Parathyroid adenoma (tissue), 2 donors: Measurements from ENCODE around the gene GSC.

Experiments
- H2AFZ ChIP-seq: fragments of 300-600 bp; sonication (generic); one replicate; pipeline ENCODE4 v1.7.0; 2017; ENCODE audit warnings: antibody characterized with exemption, mild to moderate bottlenecking
- H3K27ac ChIP-seq: fragments of 300-600 bp; sonication (generic); one replicate; pipeline ENCODE4 v1.7.0; 2017
- H3K27me3 ChIP-seq: fragments of 300-600 bp; sonication (generic); one replicate; pipeline ENCODE4 v1.7.0; 2017; ENCODE audit warnings: low read length; ENCODE audit not compliant: control insufficient read depth, insufficient read depth
- H3K36me3 ChIP-seq: fragments of 300-600 bp; sonication (generic); one replicate; pipeline ENCODE4 v1.7.0; 2017; ENCODE audit warnings: low read length; ENCODE audit not compliant: control insufficient read depth, insufficient read depth
- H3K4me1 ChIP-seq: fragments of 300-600 bp; sonication (generic); one replicate; pipeline ENCODE4 v1.7.0; 2017; ENCODE audit warnings: control low read depth
- H3K4me2 ChIP-seq: fragments of 300-600 bp; sonication (generic); one replicate; pipeline ENCODE4 v1.7.0; 2017; ENCODE audit warnings: low read length
- H3K4me3 ChIP-seq: fragments of 300-600 bp; sonication (generic); one replicate; pipeline ENCODE4 v1.7.0; 2017; ENCODE audit warnings: low read depth, low read length
- H3K79me2 ChIP-seq: fragments of 300-600 bp; sonication (generic); one replicate; pipeline ENCODE4 v1.7.0; 2017; ENCODE audit warnings: control low read depth
- H3K9ac ChIP-seq: fragments of 300-600 bp; sonication (generic); one replicate; pipeline ENCODE4 v1.7.0; 2017; ENCODE audit warnings: mild to moderate bottlenecking
- H3K9me3 ChIP-seq: fragments of 300-600 bp; sonication (generic); one replicate; pipeline ENCODE4 v1.7.0; 2017; ENCODE audit warnings: low read length; ENCODE audit not compliant: control insufficient read depth
- CTCF ChIP-seq: fragments of 300-600 bp; sonication (generic); IDR thresholded peaks from one replicate; pipeline ENCODE4 v1.7.0; 2017; ENCODE audit warnings: antibody characterized with exemption, mild to moderate bottlenecking
- donor health status: primary hyperparathyroidism.

Gene GSC

GRCh38 chr14:94724993-94725392 lies 44.9 kb downstream of the GSC start:
- Histone ChIP-seq H3K4me1 (no peaks in the 10 kb centered on the region), H3K79me2 (no peaks in the 10 kb centered on the region), H3K4me3 (no peak overlapping the region), H3K9me3 (no peaks in the 10 kb centered on the region), H3K27me3 (no peaks in the 10 kb centered on the region), H3K36me3 (no peaks in the 10 kb centered on the region), H3K9ac (no peak overlapping the region), H3K27ac (no peak overlapping the region), H2AFZ (no peak overlapping the region), H3K4me2 (no peak overlapping the region)
- no peak for TF ChIP-seq CTCF

GRCh38 chr14:94722397-94722796 lies 47.5 kb downstream of the GSC start:
- no peak overlapping the region for H2AFZ ChIP-seq
- H3K4me1 ChIP-seq = no peaks in the 10 kb centered on the region
- no peaks in the 10 kb centered on the region for H3K9me3 ChIP-seq
- no peaks in the 10 kb centered on the region for H3K36me3 ChIP-seq
- no peak overlapping the region for H3K4me3 ChIP-seq
- no peaks in the 10 kb centered on the region for H3K27me3 ChIP-seq
- TF ChIP-seq CTCF = no peak
- H3K27ac ChIP-seq = no peak overlapping the region
- no peak overlapping the region for H3K9ac ChIP-seq
- H3K79me2 ChIP-seq = no peaks in the 10 kb centered on the region
- H3K4me2 ChIP-seq = no peak overlapping the region
